SK-N-MC (cell line): ENCODE measurements around the gene FBP2.

Experiments
- EZH2 ChIP-seq: fragments of 200-600 bp; sonication (generic); IDR thresholded peaks from one replicate; pipeline ENCODE4 v1.6.1; 2017; ENCODE audit warnings: antibody characterized with exemption
- POLR2AphosphoS5 ChIP-seq: IDR thresholded peaks from 2 replicates; pipeline ENCODE4 v1.6.1; 2012; ENCODE audit warnings: mild to moderate bottlenecking, low read depth, low read length, borderline replicate concordance

GRCh38 chr9:94602666-94603065 is 9.0 kb upstream of the FBP2 start:
- no peak for TF ChIP-seq EZH2
- no peak for TF ChIP-seq POLR2AphosphoS5
